Ramos (cell line): ENCODE measurements around the gene MYO1D.
"Not testable (repeated sequence)": the region's sequence is repeated elsewhere in the genome, so short reads cannot be mapped to it uniquely, and the experiment has no call there.

ENCODE experiments used
- in situ Hi-C: fragments of 300-500 bp; cut with MboI; formaldehyde crosslinking; loops from one replicate; pipeline ENCODE4 v1.14.3; 2022; ENCODE audit warnings: low sequenced_read_pairs; ENCODE audit not compliant: unreplicated experiment

The MYO1D gene

GRCh38 chr17:32648450-32648849 is 228.5 kb downstream of the MYO1D start:
- in situ Hi-C loops, result no loop called here

- in situ Hi-C loops, result no loop called here
Observed at GRCh38 chr17:32646941-32647340, 230.0 kb downstream of the MYO1D start.

- in situ Hi-C loops, result not testable (repeated sequence)
Observed at GRCh38 chr17:32641514-32641913, 235.4 kb downstream of the MYO1D start.

GRCh38 chr17:32636598-32637218 is 240.2 kb downstream of the MYO1D start:
- in situ Hi-C loops, result no loop called here

GRCh38 chr17:32634167-32634566 is 242.8 kb downstream of the MYO1D start:
- in situ Hi-C loops, result no loop called here

GRCh38 chr17:32631341-32632096 is 245.4 kb downstream of the MYO1D start:
- in situ Hi-C loops, result no loop called here

- in situ Hi-C loops, result no loop called here
Observed at GRCh38 chr17:32629563-32630190, 247.2 kb downstream of the MYO1D start.

GRCh38 chr17:32628271-32629044 is 248.5 kb downstream of the MYO1D start:
- in situ Hi-C loops, result no loop called here

GRCh38 chr17:32627239-32627996 is 249.5 kb downstream of the MYO1D start:
- in situ Hi-C loops, result no loop called here

- in situ Hi-C loops, result no loop called here
Observed at GRCh38 chr17:32626379-32626791, 250.5 kb downstream of the MYO1D start.

GRCh38 chr17:32625971-32626370 is 251.0 kb downstream of the MYO1D start:
- in situ Hi-C loops, result no loop called here

- in situ Hi-C loops, result no loop called here
Observed at GRCh38 chr17:32623196-32623595, 253.7 kb downstream of the MYO1D start.

GRCh38 chr17:32622540-32622939 is 254.4 kb downstream of the MYO1D start:
- in situ Hi-C loops, result no loop called here

- in situ Hi-C loops, result no loop called here
Observed at GRCh38 chr17:32621612-32622312, 255.2 kb downstream of the MYO1D start.

- in situ Hi-C loops, result no loop called here
Observed at GRCh38 chr17:32615326-32615725, 261.6 kb downstream of the MYO1D start.

GRCh38 chr17:32610943-32611342 is 266.0 kb downstream of the MYO1D start:
- in situ Hi-C loops, result no loop called here

GRCh38 chr17:32609884-32610650 is 266.9 kb downstream of the MYO1D start:
- in situ Hi-C loops, result loop anchor here (10.0 kb wide), 1 partner anchor 135 kb away; no protein-coding TSS in a partner anchor

GRCh38 chr17:32609085-32609484 is 267.8 kb downstream of the MYO1D start:
- in situ Hi-C loops, result loop anchor here (10.0 kb wide), 1 partner anchor 134 kb away; no protein-coding TSS in a partner anchor
